Measurements from ENCODE around the gene DNMBP. TPM values are rescaled to one million over a fixed set of nuclear protein-coding genes. Genes with fewer than 3 reads are reported as not detected.
"Not testable (repeated sequence)": the region's sequence is repeated elsewhere in the genome, so short reads cannot be mapped to it uniquely, and the experiment has no call there.

DNMBP gene
- total and polyA plus RNA-seq, 2 experiments from 2014 or later: 13.4 to 31.2 TPM

DNA sequence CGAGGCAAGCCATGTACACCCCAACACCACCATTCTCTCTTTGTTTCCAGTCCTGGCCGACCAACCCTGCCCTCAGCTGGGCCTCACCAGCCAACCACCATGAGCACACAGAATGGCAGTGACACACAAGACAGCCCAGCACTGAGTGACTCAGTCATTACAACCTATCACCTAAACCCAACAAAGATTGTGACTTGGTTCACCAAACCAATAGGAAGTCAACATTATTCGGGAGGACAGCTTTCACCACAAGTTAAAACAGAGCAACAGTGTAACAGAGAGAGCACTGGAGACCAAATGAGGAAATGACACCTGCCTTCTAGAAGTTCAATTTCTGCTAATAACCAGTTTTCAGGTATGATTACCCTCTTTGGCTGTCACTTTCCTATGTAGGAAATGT lies 72.1 kb downstream of the DNMBP start:
- Histone ChIP-seq H3K27ac (ENCODE audit: low read depth) (no peak overlapping the region), H3K79me2 (replicated peaks; ENCODE audit: insufficient read depth) (no peaks in the 10 kb centered on the region), H3K27me3 (ENCODE audit: insufficient read depth) (no peaks in the 10 kb centered on the region), H3K9me2 (ENCODE audit: insufficient read depth) (peaks cover 6% of the 10 kb centered on the region; the same call in 1 of the 2 replicates), H3K4me3 (no peak overlapping the region), H3F3A (replicated peaks; ENCODE audit: low read depth) (no peaks in the 10 kb centered on the region), H3K4me1 (ENCODE audit: insufficient read depth) (no peaks in the 10 kb centered on the region), H3K36me3 (ENCODE audit: insufficient read depth) (no peaks in the 10 kb centered on the region), H4K20me1 (replicated peaks; ENCODE audit: insufficient read depth) (no peaks in the 10 kb centered on the region), H3K4me2 (no peak overlapping the region), H2AFZ (no peak overlapping the region)
- peaks cover 21% of the 10 kb centered on the region for H3K36me3 Mint-ChIP-seq (ENCODE audit: low read depth)
- no peak for TF ChIP-seq EZH2 (IDR thresholded peaks at IDR 0.05; ENCODE audit: low read depth, unreplicated experiment)
- no peak for TF ChIP-seq EZH2phosphoT487 (IDR thresholded peaks at IDR 0.05; ENCODE audit: unreplicated experiment)
- TF ChIP-seq ZNF331 (CRISPR knock-in tag; IDR thresholded peaks at IDR 0.05; ENCODE audit: low read depth): no peak
- TF ChIP-seq STAT1 (IDR thresholded peaks at IDR 0.05; ENCODE audit: unreplicated experiment): no peak
- TF ChIP-seq CREB1 (CRISPR knock-in tag; IDR thresholded peaks at IDR 0.05; ENCODE audit: low read depth): no peak
- TF ChIP-seq, protein P1, sequence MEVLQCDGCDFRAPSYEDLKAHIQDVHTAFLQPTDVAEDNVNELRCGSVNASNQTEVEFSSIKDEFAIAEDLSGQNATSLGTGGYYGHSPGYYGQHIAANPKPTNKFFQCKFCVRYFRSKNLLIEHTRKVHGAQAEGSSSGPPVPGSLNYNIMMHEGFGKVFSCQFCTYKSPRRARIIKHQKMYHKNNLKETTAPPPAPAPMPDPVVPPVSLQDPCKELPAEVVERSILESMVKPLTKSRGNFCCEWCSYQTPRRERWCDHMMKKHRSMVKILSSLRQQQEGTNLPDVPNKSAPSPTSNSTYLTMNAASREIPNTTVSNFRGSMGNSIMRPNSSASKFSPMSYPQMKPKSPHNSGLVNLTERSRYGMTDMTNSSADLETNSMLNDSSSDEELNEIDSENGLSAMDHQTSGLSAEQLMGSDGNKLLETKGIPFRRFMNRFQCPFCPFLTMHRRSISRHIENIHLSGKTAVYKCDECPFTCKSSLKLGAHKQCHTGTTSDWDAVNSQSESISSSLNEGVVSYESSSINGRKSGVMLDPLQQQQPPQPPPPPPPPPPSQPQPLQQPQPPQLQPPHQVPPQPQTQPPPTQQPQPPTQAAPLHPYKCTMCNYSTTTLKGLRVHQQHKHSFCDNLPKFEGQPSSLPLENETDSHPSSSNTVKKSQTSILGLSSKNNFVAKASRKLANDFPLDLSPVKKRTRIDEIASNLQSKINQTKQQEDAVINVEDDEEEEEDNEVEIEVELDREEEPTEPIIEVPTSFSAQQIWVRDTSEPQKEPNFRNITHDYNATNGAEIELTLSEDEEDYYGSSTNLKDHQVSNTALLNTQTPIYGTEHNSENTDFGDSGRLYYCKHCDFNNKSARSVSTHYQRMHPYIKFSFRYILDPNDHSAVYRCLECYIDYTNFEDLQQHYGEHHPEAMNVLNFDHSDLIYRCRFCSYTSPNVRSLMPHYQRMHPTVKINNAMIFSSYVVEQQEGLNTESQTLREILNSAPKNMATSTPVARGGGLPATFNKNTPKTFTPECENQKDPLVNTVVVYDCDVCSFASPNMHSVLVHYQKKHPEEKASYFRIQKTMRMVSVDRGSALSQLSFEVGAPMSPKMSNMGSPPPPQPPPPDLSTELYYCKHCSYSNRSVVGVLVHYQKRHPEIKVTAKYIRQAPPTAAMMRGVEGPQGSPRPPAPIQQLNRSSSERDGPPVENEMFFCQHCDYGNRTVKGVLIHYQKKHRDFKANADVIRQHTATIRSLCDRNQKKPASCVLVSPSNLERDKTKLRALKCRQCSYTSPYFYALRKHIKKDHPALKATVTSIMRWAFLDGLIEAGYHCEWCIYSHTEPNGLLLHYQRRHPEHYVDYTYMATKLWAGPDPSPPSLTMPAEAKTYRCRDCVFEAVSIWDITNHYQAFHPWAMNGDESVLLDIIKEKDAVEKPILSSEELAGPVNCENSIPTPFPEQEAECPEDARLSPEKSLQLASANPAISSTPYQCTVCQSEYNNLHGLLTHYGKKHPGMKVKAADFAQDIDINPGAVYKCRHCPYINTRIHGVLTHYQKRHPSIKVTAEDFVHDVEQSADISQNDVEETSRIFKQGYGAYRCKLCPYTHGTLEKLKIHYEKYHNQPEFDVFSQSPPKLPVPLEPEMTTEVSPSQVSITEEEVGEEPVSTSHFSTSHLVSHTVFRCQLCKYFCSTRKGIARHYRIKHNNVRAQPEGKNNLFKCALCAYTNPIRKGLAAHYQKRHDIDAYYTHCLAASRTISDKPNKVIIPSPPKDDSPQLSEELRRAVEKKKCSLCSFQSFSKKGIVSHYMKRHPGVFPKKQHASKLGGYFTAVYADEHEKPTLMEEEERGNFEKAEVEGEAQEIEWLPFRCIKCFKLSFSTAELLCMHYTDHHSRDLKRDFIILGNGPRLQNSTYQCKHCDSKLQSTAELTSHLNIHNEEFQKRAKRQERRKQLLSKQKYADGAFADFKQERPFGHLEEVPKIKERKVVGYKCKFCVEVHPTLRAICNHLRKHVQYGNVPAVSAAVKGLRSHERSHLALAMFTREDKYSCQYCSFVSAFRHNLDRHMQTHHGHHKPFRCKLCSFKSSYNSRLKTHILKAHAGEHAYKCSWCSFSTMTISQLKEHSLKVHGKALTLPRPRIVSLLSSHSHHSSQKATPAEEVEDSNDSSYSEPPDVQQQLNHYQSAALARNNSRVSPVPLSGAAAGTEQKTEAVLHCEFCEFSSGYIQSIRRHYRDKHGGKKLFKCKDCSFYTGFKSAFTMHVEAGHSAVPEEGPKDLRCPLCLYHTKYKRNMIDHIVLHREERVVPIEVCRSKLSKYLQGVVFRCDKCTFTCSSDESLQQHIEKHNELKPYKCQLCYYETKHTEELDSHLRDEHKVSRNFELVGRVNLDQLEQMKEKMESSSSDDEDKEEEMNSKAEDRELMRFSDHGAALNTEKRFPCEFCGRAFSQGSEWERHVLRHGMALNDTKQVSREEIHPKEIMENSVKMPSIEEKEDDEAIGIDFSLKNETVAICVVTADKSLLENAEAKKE (CRISPR knock-in tag; IDR thresholded peaks at IDR 0.05): no peak
- no peaks in the 10 kb centered on the region for H3K4me1 Mint-ChIP-seq
- H3K27ac Mint-ChIP-seq: no peak overlapping the region
- ATAC-seq: no peak
- H3K9me3 Mint-ChIP-seq: peaks cover 18% of the 10 kb centered on the region
- no peak for DNase-seq (ENCODE audit: low spot score)
- peaks cover 4% of the 10 kb centered on the region for H3K27me3 Mint-ChIP-seq (ENCODE audit: insufficient read depth, low read depth, poor library complexity)
- H3K4me3 Mint-ChIP-seq: no peak overlapping the region

DNA sequence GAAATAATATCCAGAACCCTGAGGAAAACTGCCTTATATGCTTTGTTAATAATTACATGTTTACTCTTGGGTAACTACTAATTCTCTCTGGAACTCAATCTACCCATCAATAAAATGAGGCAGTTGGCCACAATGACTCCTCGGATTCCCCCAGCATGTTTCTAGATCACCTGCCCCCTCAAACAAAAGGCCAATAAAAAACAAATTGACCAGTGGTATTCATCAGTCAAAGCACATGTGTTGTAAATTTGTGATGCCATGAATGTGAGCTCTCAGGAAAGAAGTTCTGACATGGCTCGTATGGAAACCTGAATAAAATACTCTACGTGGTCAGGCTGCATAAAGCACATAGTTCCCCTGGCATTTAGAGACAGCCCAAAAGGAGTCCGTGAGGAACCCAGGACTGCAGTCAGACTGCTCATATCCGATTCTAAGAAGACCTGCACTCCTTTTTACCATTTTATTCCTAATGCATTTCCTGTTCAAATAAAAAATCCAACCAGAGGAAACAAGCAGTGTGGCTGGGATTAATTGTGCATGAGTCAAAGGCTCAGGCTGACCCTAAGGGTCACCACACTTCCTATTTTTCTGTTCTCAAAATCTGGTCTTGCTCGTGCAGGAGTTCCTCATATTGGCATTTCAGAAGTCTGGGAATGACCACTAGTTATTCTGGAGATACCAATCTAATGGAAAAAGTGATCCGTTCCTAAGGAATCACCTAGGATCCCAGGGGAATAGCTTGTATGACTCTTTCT lies 77.4 kb downstream of the DNMBP start:
- not testable (repeated sequence) for H3K9me2 ChIP-seq (ENCODE audit: insufficient read depth); H3K9me3 Mint-ChIP-seq; H4K20me1 ChIP-seq (replicated peaks; ENCODE audit: insufficient read depth); H3K36me3 Mint-ChIP-seq (ENCODE audit: low read depth); H3K4me2 ChIP-seq; H3K4me3 ChIP-seq; H3K79me2 ChIP-seq (replicated peaks; ENCODE audit: insufficient read depth); DNase-seq (ENCODE audit: low spot score); H3K36me3 ChIP-seq (ENCODE audit: insufficient read depth); H3F3A ChIP-seq (replicated peaks; ENCODE audit: low read depth); H3K27ac Mint-ChIP-seq; H3K27ac ChIP-seq (ENCODE audit: low read depth); H3K27me3 Mint-ChIP-seq (ENCODE audit: insufficient read depth, low read depth, poor library complexity); H3K27me3 ChIP-seq (ENCODE audit: insufficient read depth); H2AFZ ChIP-seq; ATAC-seq; H3K4me3 Mint-ChIP-seq
- H3K4me1 ChIP-seq (ENCODE audit: insufficient read depth): peaks cover 23% of the 10 kb centered on the region
- H3K4me1 Mint-ChIP-seq: peaks cover 36% of the 10 kb centered on the region

All from GM23338 (cell line).